ENCODE results near the gene CNDP2.
A peak's percentile ranks its signal among the peaks of the same experiment; 100 is the strongest.

The CNDP2 gene

GRCh38 chr18:74495581-74496507 lies at the start of gene CNDP2:
Gene CNDP2, plus strand, starts transcription at chr18:74496363. Its CDS starts 3,611 bp downstream, at chr18:74499974.
- Histone ChIP-seq H3K27ac (peak within 1 kb of the TSS; percentile 81 to 99 (median 98)), H3K9me3 (replicated peaks in 1 of 11) (peaks cover 9 to 20% (median 16%) of the 10 kb centered on the region in 11 experiments; a peak in 21 of 22 replicates), H3K9ac (peak within 1 kb of the TSS; percentile 91 to 99 (median 97)), H3K36me3 (peaks cover 0 to 25% (median 13%) of the 10 kb centered on the region in 11 experiments; a peak in 16 of 22 replicates), H3K27me3 (no peaks in the 10 kb centered on the region), H3K4me3 (peak within 1 kb of the TSS; percentile 69 to 96 (median 92)), H3K4me2 (peak within 1 kb of the TSS; percentile 84 to 96 (median 92)), H4K20me1 (peaks cover 0 to 7% (median 0%) of the 10 kb centered on the region in 11 experiments; a peak in 2 of 22 replicates), H3K4me1 (peaks cover 35 to 68% (median 57%) of the 10 kb centered on the region in 10 experiments)
- TF ChIP-seq Cebpa-rat (IDR thresholded peaks at IDR 0.05) = no peak

- Histone ChIP-seq H3K4me3 (no peak overlapping the region), H3K36me3 (peaks cover 0 to 86% (median 68%) of the 10 kb centered on the region in 11 experiments; a peak in 16 of 22 replicates), H3K4me1 (peaks cover 25 to 87% (median 80%) of the 10 kb centered on the region in 10 experiments), H3K27ac (peak overlapping the region in 7 of 11 experiments; percentile 9 to 61 (median 29); a peak in 8 of 22 replicates), H3K9me3 (replicated peaks in 1 of 11) (no peaks in the 10 kb centered on the region), H4K20me1 (peaks cover 0 to 22% (median 0%) of the 10 kb centered on the region in 11 experiments; a peak in 5 of 22 replicates), H3K27me3 (no peaks in the 10 kb centered on the region), H3K4me2 (peak overlapping the region in 8 of 11 experiments; percentile 4 to 66 (median 54); a peak in 11 of 22 replicates), H3K9ac (peak overlapping the region in 2 of 11 experiments; percentile 5 to 33; a peak in 2 of 22 replicates)
- no peak for TF ChIP-seq Cebpa-rat (IDR thresholded peaks at IDR 0.05)
Measured at GRCh38 chr18:74446631-74447403, 49.3 kb upstream of the CNDP2 start.

GRCh38 chr18:74447404-74448152 lies 48.6 kb upstream of the CNDP2 start:
- no peaks in the 10 kb centered on the region for H3K27me3 ChIP-seq
- TF ChIP-seq Cebpa-rat (IDR thresholded peaks at IDR 0.05) = no peak

GRCh38 chr18:74450626-74451025 lies 45.5 kb upstream of the CNDP2 start:
- Histone ChIP-seq H3K9me3 (replicated peaks in 1 of 11) (no peaks in the 10 kb centered on the region), H3K36me3 (peaks cover 0 to 74% (median 61%) of the 10 kb centered on the region in 11 experiments; a peak in 16 of 22 replicates), H3K9ac (peak overlapping the region in 3 of 11 experiments; percentile 1 to 26 (median 24); a peak in 2 of 22 replicates), H3K27me3 (peaks cover 7 to 22% (median 10%) of the 10 kb centered on the region in 11 experiments; a peak in 20 of 22 replicates), H3K4me1 (peaks cover 28 to 100% (median 94%) of the 10 kb centered on the region in 10 experiments), H4K20me1 (peaks cover 0 to 14% (median 0%) of the 10 kb centered on the region in 11 experiments; a peak in 4 of 22 replicates), H3K4me3 (no peak overlapping the region), H3K4me2 (peak overlapping the region in 9 of 11 experiments; percentile 1 to 78 (median 43); a peak in 15 of 22 replicates), H3K27ac (peak overlapping the region in 8 of 11 experiments; percentile 2 to 61 (median 30); a peak in 13 of 22 replicates)
- no peak for TF ChIP-seq Cebpa-rat (IDR thresholded peaks at IDR 0.05)

More at GRCh38 chr18:74447404-74448152, 48.6 kb upstream of the CNDP2 start:
- H3K4me1 ChIP-seq = peaks cover 25 to 95% (median 87%) of the 10 kb centered on the region in 10 experiments
- peak overlapping the region in 8 of 11 experiments; percentile 26 to 66 (median 38); a peak in 9 of 22 replicates for H3K4me2 ChIP-seq
- H3K4me3 ChIP-seq = no peak overlapping the region
- peaks cover 0 to 86% (median 69%) of the 10 kb centered on the region in 11 experiments; a peak in 16 of 22 replicates for H3K36me3 ChIP-seq
- H3K9ac ChIP-seq = 0 out of 22 replicates have a peak overlapping the region, but pooled peaks of 2 of the 11 experiments have one; percentile 7 to 33
- H4K20me1 ChIP-seq = peaks cover 0 to 22% (median 0%) of the 10 kb centered on the region in 11 experiments; a peak in 5 of 22 replicates
- H3K9me3 ChIP-seq (replicated peaks in 1 of 11) = no peaks in the 10 kb centered on the region
- H3K27ac ChIP-seq = peak overlapping the region in 6 of 11 experiments; percentile 12 to 61 (median 31); a peak in 9 of 22 replicates

- H3K4me1 ChIP-seq = peaks cover 33 to 96% (median 92%) of the 10 kb centered on the region in 10 experiments
- H3K9ac ChIP-seq = peak overlapping the region in 3 of 11 experiments; percentile 1 to 26 (median 24); a peak in 1 of 22 replicates
- peak overlapping the region in 9 of 11 experiments; percentile 1 to 78 (median 43); a peak in 11 of 22 replicates for H3K4me2 ChIP-seq
- no peaks in the 10 kb centered on the region for H3K9me3 ChIP-seq (replicated peaks in 1 of 11)
- no peak overlapping the region for H3K4me3 ChIP-seq
- H3K27ac ChIP-seq = peak overlapping the region in 8 of 11 experiments; percentile 2 to 61 (median 24); a peak in 10 of 22 replicates
- peaks cover 0 to 69% (median 55%) of the 10 kb centered on the region in 11 experiments; a peak in 16 of 22 replicates for H3K36me3 ChIP-seq
- TF ChIP-seq Cebpa-rat (IDR thresholded peaks at IDR 0.05) = no peak
- peaks cover 0 to 11% (median 0%) of the 10 kb centered on the region in 11 experiments; a peak in 3 of 22 replicates for H4K20me1 ChIP-seq
- peaks cover 13 to 27% (median 15%) of the 10 kb centered on the region in 11 experiments; a peak in 21 of 22 replicates for H3K27me3 ChIP-seq
Measured at GRCh38 chr18:74451148-74451547, 45.0 kb upstream of the CNDP2 start.

- peaks cover 0 to 50% (median 40%) of the 10 kb centered on the region in 11 experiments; a peak in 14 of 22 replicates for H3K36me3 ChIP-seq
- peak overlapping the region in 5 of 11 experiments; percentile 4 to 97 (median 94); a peak in 8 of 22 replicates for H3K9ac ChIP-seq
- H3K27me3 ChIP-seq = peaks cover 32 to 46% (median 35%) of the 10 kb centered on the region in 11 experiments; a peak in 21 of 22 replicates
- no peaks in the 10 kb centered on the region for H3K9me3 ChIP-seq (replicated peaks in 1 of 11)
- no peak for TF ChIP-seq Cebpa-rat (IDR thresholded peaks at IDR 0.05)
- H3K27ac ChIP-seq = peak overlapping the region in 6 of 11 experiments; percentile 1 to 97 (median 57); a peak in 9 of 22 replicates
- H4K20me1 ChIP-seq = peaks cover 0 to 9% (median 0%) of the 10 kb centered on the region in 11 experiments; a peak in 2 of 22 replicates
- H3K4me2 ChIP-seq = peak overlapping the region in 9 of 11 experiments; percentile 77 to 100 (median 90); a peak in 19 of 22 replicates
- peak overlapping the region in 3 of 10 experiments; percentile 19 to 98 (median 77); a peak in 2 of 20 replicates for H3K4me3 ChIP-seq
- H3K4me1 ChIP-seq = peaks cover 43 to 89% (median 80%) of the 10 kb centered on the region in 10 experiments
Measured at GRCh38 chr18:74453016-74453566, 43.1 kb upstream of the CNDP2 start.

Data from BLaER1 treated with 17β-estradiol and CSF1 and Interleukin-3, amounts not matched to agents 10 nM and 100 nM (cell line).